GM23338 (cell line): Measurements from ENCODE around the gene WDR62. TPM values are rescaled to one million over a fixed set of nuclear protein-coding genes. Genes with fewer than 3 reads are reported as not detected.

Experiments
- ATAC-seq: fragments of 200-7000 bp; cut with Tn5 transposase; 3 replicates; pipeline ENCODE4 v1.9.1; 2020
- DNase-seq: peaks from one replicate; pipeline ENCODE4 v3.0.0-alpha.2; 2015; ENCODE audit warnings: low spot score
- H2AFZ ChIP-seq: fragments of 200-600 bp; sonication (generic); 2 replicates; pipeline ENCODE4 v1.8.0; 2016; ENCODE audit warnings: antibody characterized with exemption, mild to moderate bottlenecking, moderate library complexity
- H3F3A ChIP-seq: fragments of 200-600 bp; sonication (generic); replicated peaks from 2 replicates; pipeline ENCODE4 v1.8.0; 2017; ENCODE audit warnings: antibody characterized with exemption, mixed run types, low read depth
- H3K27ac ChIP-seq: fragments of 200-600 bp; sonication (generic); 2 replicates; pipeline ENCODE4 v1.6.1; 2016; ENCODE audit warnings: low read depth
- H3K27me3 ChIP-seq: fragments of 200-600 bp; sonication (generic); 2 replicates; pipeline ENCODE4 v1.8.0; 2016; ENCODE audit warnings: mild to moderate bottlenecking, mixed run types, moderate library complexity; ENCODE audit not compliant: insufficient read depth
- H3K36me3 ChIP-seq: fragments of 200-600 bp; sonication (generic); 2 replicates; pipeline ENCODE4 v1.8.0; 2016; ENCODE audit warnings: mild to moderate bottlenecking; ENCODE audit not compliant: insufficient read depth
- H3K4me1 ChIP-seq: fragments of 200-600 bp; sonication (generic); 2 replicates; pipeline ENCODE4 v1.8.0; 2016; ENCODE audit warnings: mild to moderate bottlenecking, moderate library complexity; ENCODE audit not compliant: insufficient read depth
- H3K4me2 ChIP-seq: fragments of 200-600 bp; sonication (generic); 2 replicates; pipeline ENCODE4 v1.7.1; 2017; ENCODE audit warnings: mixed run types
- H3K4me3 ChIP-seq: fragments of 200-600 bp; sonication (generic); 2 replicates; pipeline ENCODE4 v1.6.1; 2016; ENCODE audit warnings: mixed run types
- H3K79me2 ChIP-seq: fragments of 200-600 bp; sonication (generic); replicated peaks from 2 replicates; pipeline ENCODE4 v1.8.0; 2017; ENCODE audit warnings: mild to moderate bottlenecking; ENCODE audit not compliant: insufficient read depth
- H3K9me2 ChIP-seq: fragments of 200-600 bp; sonication (generic); 2 replicates; pipeline ENCODE4 v1.8.0; 2017; ENCODE audit not compliant: insufficient read depth
- H4K20me1 ChIP-seq: fragments of 200-600 bp; sonication (generic); replicated peaks from 2 replicates; pipeline ENCODE4 v1.8.0; 2017; ENCODE audit warnings: mild to moderate bottlenecking; ENCODE audit not compliant: insufficient read depth
- H3K27ac Mint-ChIP-seq: 2 replicates; pipeline ENCODE4 v1.8.0; 2020; ENCODE audit warnings: inconsistent platforms, mild to moderate bottlenecking, moderate library complexity, mixed read lengths
- H3K27me3 Mint-ChIP-seq: 3 replicates; pipeline ENCODE4 v1.8.0; 2022; ENCODE audit warnings: low read depth, mild to moderate bottlenecking, moderate library complexity, mixed read lengths, inconsistent platforms; ENCODE audit not compliant: insufficient read depth, poor library complexity
- H3K36me3 Mint-ChIP-seq: 3 replicates; pipeline ENCODE4 v1.8.0; 2021; ENCODE audit warnings: low read depth, mild to moderate bottlenecking, inconsistent platforms, moderate library complexity, mixed read lengths
- H3K4me1 Mint-ChIP-seq: 3 replicates; pipeline ENCODE4 v1.8.0; 2020; ENCODE audit warnings: mild to moderate bottlenecking, inconsistent platforms, mixed read lengths
- H3K4me3 Mint-ChIP-seq: 3 replicates; pipeline ENCODE4 v1.8.0; 2021; ENCODE audit warnings: moderate library complexity, mild to moderate bottlenecking, inconsistent platforms, mixed read lengths
- H3K9me3 Mint-ChIP-seq: 3 replicates; pipeline ENCODE4 v1.8.0; 2020; ENCODE audit warnings: moderate library complexity, mild to moderate bottlenecking, inconsistent platforms, mixed read lengths
- CREB1 ChIP-seq: fragments of 250-450 bp; sonication (Bioruptor Pico); IDR thresholded peaks from 2 replicates; pipeline ENCODE4 v1.5.0; 2020; ENCODE audit warnings: low read depth, mild to moderate bottlenecking, moderate library complexity
- POLR2AphosphoS5 ChIP-seq: IDR thresholded peaks from 2 replicates; pipeline ENCODE4 v1.6.1; 2016; ENCODE audit warnings: antibody characterized with exemption, low read depth
- polyA plus RNA-seq: library from polyadenylated mRNA; unstranded; fragments of >200 nt; fragmentation: Nextera tagmentation; extraction: Ambion mirVana; gene quantifications from 2 replicates; pipeline ENCODE4 v1.2.1, GENCODE V29; 2016
- total RNA-seq: library from RNA; depleted of rRNA; stranded (reverse); fragments of >200 nt; shearing (Covaris generic); gene quantifications from 2 replicates; pipeline ENCODE4 v1.2.3, GENCODE V29; 2014
- TF ChIP-seq, protein P1 (sequence below): IDR thresholded peaks from 2 replicates; pipeline ENCODE4 v1.6.1; 2016; ENCODE audit warnings: antibody characterized with exemption
- TF ChIP-seq, protein P2 (sequence below), 2 experiments: fragments of 200-600 bp in 1 of 2; sonication (generic) in 1 of 2; conservative IDR thresholded peaks; 2 replicates each; pipeline versions ENCODE4 v1.5.1 to v1.6.1; 2016 to 2017; ENCODE audit warnings: antibody characterized with exemption in 2 of 2, low read depth in 2 of 2, mild to moderate bottlenecking in 2 of 2, moderate library complexity in 1 of 2

The WDR62 gene
- total and polyA plus RNA-seq, 2 experiments from 2014 or later = 14.1 to 45.4 TPM

DNA sequence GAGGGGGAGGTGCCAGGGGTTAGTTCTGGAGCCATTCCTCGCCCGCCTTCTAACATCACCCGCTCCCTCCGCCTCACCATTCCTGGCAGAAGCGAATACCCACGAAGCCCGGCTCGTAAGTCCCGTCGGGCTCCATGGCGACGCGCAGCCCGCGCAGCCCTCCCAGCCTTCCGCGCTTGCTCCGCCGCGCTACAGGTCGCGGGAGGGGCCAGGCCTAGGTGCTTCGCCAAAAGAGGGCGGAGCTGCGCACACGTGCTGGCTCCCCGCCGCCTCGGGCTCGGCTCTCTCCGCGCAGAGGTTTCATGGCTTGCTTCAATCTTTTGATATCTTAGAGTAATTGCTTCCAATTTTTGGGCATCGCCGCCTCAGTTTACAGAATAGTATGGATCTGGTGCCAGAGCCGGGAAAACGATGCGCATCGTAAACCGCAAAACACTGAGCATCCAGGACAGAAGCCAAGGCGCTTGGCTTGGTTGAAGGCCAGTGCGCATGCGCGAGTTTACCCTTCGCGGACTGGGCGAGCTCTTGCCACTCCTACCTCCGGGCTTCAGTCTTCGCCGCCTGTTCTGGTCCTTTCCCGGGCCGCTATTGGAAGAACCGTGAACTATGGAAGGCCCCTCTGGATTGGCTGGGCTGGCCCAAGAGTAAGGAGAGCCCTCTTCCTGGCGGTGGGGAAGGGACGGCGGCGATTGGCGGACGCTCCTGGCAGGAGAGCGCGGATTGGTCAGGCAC lies 60.2 kb downstream of the WDR62 start, which contains the start of gene POLR2I:
Gene POLR2I, minus strand, starts transcription at position 155 of the 732 bp plus-strand sequence. Its CDS starts 19 bp downstream, at position 136.
- peaks cover 23% of the 10 kb centered on the region for H3K27me3 Mint-ChIP-seq

DNA sequence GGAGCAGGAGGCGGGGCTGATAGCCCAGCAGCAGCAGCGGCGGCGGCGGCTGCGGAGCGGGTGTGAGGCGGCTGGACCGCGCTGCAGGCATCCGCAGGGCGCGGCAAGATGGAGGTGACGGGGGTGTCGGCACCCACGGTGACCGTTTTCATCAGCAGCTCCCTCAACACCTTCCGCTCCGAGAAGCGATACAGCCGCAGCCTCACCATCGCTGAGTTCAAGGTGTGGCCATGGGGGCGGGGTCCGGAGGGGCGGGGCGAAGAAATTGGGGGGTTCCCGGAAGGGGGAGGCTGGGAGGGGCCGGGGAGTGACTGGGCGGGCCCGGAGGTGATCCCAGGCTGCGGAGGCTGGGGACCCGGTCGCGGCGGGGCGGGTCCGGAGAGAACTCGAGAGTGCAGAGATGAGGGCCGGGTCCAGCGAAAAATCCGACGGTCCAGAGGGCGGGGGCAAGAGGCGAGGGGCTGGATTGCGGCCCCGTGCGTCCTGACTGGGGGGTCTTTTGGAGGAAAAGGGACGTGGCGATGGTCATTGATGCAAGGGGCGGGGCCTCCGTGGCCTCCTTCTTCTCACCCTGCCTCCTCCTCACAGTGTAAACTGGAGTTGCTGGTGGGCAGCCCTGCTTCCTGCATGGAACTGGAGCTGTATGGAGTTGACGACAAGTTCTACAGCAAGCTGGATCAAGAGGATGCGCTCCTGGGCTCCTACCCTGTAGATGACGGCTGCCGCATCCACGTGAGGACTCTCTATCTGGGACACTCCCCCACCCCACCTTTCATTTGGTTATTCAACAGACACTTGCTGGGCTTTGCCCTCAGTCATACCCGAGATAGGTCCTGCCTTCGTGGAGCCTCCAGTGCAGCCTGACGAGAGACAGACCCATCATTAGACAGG lies 61.0 kb downstream of the WDR62 start, which contains the start of gene TBCB:
Gene TBCB, plus strand, starts transcription at position 16 of the 891 bp plus-strand sequence. Its CDS starts 93 bp downstream, at position 109.
- H4K20me1 ChIP-seq = peaks cover 10% of the 10 kb centered on the region; the same call in 1 of the 2 replicates
- H3K4me3 Mint-ChIP-seq = peak within 1 kb of the TSS; percentile 99
- H3K27ac Mint-ChIP-seq = peak within 1 kb of the TSS; percentile 98
- peak within 1 kb of the TSS; percentile 99 for H3K4me2 ChIP-seq
- peaks cover 19% of the 10 kb centered on the region for H3K4me1 ChIP-seq
- H3K9me3 Mint-ChIP-seq = no peaks in the 10 kb centered on the region; the same call in 2 of the 3 replicates
- 0 out of 2 replicates have a peak, but pooled peaks have one; percentile 7 for TF ChIP-seq CREB1
- TF ChIP-seq, protein P1, sequence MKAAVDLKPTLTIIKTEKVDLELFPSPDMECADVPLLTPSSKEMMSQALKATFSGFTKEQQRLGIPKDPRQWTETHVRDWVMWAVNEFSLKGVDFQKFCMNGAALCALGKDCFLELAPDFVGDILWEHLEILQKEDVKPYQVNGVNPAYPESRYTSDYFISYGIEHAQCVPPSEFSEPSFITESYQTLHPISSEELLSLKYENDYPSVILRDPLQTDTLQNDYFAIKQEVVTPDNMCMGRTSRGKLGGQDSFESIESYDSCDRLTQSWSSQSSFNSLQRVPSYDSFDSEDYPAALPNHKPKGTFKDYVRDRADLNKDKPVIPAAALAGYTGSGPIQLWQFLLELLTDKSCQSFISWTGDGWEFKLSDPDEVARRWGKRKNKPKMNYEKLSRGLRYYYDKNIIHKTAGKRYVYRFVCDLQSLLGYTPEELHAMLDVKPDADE = no peak
- peak; percentile 77 for TF ChIP-seq POLR2AphosphoS5
- ATAC-seq (peak; percentile 37), DNase-seq (peak; percentile 84)
- peak within 1 kb of the TSS; percentile 90 for H2AFZ ChIP-seq
- peak within 1 kb of the TSS; percentile 87 for H3K27ac ChIP-seq
- peaks cover 22% of the 10 kb centered on the region for H3K79me2 ChIP-seq
- no peaks in the 10 kb centered on the region for H3K9me2 ChIP-seq
- H3K27me3 ChIP-seq = no peaks in the 10 kb centered on the region
- peak within 1 kb of the TSS; percentile 98 for H3K4me3 ChIP-seq
- H3F3A ChIP-seq = peaks cover 29% of the 10 kb centered on the region
- H3K4me1 Mint-ChIP-seq = peaks cover 37% of the 10 kb centered on the region
- no peaks in the 10 kb centered on the region; the same call in 1 of the 2 replicates for H3K36me3 ChIP-seq
- H3K36me3 Mint-ChIP-seq = peaks cover 58% of the 10 kb centered on the region
- H3K27me3 Mint-ChIP-seq = peaks cover 25% of the 10 kb centered on the region

More for the DNA sequence above, 60.2 kb downstream of the WDR62 start, which contains the start of gene POLR2I:
- Histone ChIP-seq H3K4me1 (peaks cover 20% of the 10 kb centered on the region), H3K9me2 (no peaks in the 10 kb centered on the region), H3K27ac (peak within 1 kb of the TSS; percentile 87), H3F3A (peaks cover 27% of the 10 kb centered on the region), H3K79me2 (peaks cover 22% of the 10 kb centered on the region), H3K27me3 (no peaks in the 10 kb centered on the region), H3K36me3 (no peaks in the 10 kb centered on the region; the same call in 1 of the 2 replicates), H3K4me2 (peak within 1 kb of the TSS; percentile 99), H2AFZ (peak within 1 kb of the TSS; percentile 90), H3K4me3 (peak within 1 kb of the TSS; percentile 98), H4K20me1 (peaks cover 10% of the 10 kb centered on the region; the same call in 1 of the 2 replicates)
- Mint-ChIP-seq H3K27ac (peak within 1 kb of the TSS; percentile 98), H3K4me1 (peaks cover 32% of the 10 kb centered on the region), H3K36me3 (peaks cover 54% of the 10 kb centered on the region), H3K9me3 (no peaks in the 10 kb centered on the region; the same call in 2 of the 3 replicates), H3K4me3 (peak within 1 kb of the TSS; percentile 99)
- DNase-seq (peak; percentile 100), ATAC-seq (peak; percentile 88)
- TF ChIP-seq, protein P1 = peak; percentile 68
- TF ChIP-seq CREB1 = peak; percentile 49; the same call in 1 of the 2 replicates
- TF ChIP-seq, protein P2, sequence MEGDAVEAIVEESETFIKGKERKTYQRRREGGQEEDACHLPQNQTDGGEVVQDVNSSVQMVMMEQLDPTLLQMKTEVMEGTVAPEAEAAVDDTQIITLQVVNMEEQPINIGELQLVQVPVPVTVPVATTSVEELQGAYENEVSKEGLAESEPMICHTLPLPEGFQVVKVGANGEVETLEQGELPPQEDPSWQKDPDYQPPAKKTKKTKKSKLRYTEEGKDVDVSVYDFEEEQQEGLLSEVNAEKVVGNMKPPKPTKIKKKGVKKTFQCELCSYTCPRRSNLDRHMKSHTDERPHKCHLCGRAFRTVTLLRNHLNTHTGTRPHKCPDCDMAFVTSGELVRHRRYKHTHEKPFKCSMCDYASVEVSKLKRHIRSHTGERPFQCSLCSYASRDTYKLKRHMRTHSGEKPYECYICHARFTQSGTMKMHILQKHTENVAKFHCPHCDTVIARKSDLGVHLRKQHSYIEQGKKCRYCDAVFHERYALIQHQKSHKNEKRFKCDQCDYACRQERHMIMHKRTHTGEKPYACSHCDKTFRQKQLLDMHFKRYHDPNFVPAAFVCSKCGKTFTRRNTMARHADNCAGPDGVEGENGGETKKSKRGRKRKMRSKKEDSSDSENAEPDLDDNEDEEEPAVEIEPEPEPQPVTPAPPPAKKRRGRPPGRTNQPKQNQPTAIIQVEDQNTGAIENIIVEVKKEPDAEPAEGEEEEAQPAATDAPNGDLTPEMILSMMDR (conservative IDR thresholded peaks at IDR 0.05; ENCODE audit: low read depth in 2 of 2) = no peak
- peak; percentile 85 for TF ChIP-seq POLR2AphosphoS5
